GM23248 (cell line): ENCODE measurements around the gene MACROD2. TPM values are rescaled to one million over a fixed set of nuclear protein-coding genes. Genes with fewer than 3 reads are reported as not detected.

Experiments
- DNase-seq: peaks from one replicate; pipeline ENCODE4 v3.0.0-alpha.2; 2015
- H2AFZ ChIP-seq: fragments of 200-600 bp; sonication (generic); 2 replicates; pipeline ENCODE4 v1.6.1; 2016; ENCODE audit warnings: antibody characterized with exemption
- H3F3A ChIP-seq: fragments of 200-600 bp; sonication (generic); 2 replicates; pipeline ENCODE4 v1.6.1; 2016; ENCODE audit warnings: mild to moderate bottlenecking, antibody characterized with exemption, mixed run types; ENCODE audit not compliant: insufficient read depth
- H3K27ac ChIP-seq: fragments of 200-600 bp; sonication (generic); 2 replicates; pipeline ENCODE4 v1.5.1; 2016; ENCODE audit warnings: mild to moderate bottlenecking
- H3K27me3 ChIP-seq: fragments of 200-600 bp; sonication (generic); replicated peaks from 2 replicates; pipeline ENCODE4 v1.6.1; 2016; ENCODE audit warnings: mild to moderate bottlenecking; ENCODE audit not compliant: insufficient read depth
- H3K36me3 ChIP-seq: fragments of 200-600 bp; sonication (generic); 2 replicates; pipeline ENCODE4 v1.6.1; 2016; ENCODE audit warnings: low read depth, mild to moderate bottlenecking
- H3K4me1 ChIP-seq: fragments of 200-600 bp; sonication (generic); 2 replicates; pipeline ENCODE4 v1.6.1; 2016; ENCODE audit warnings: mild to moderate bottlenecking; ENCODE audit not compliant: insufficient read depth
- H3K4me2 ChIP-seq: fragments of 200-600 bp; sonication (generic); one replicate; pipeline ENCODE4 v1.6.1; 2016; ENCODE audit warnings: mild to moderate bottlenecking; ENCODE audit not compliant: unreplicated experiment
- H3K4me3 ChIP-seq: fragments of 200-600 bp; sonication (generic); 2 replicates; pipeline ENCODE4 v1.5.1; 2016; ENCODE audit warnings: mild to moderate bottlenecking
- H3K79me2 ChIP-seq: fragments of 200-600 bp; sonication (generic); 2 replicates; pipeline ENCODE4 v1.6.1; 2016; ENCODE audit warnings: mild to moderate bottlenecking; ENCODE audit not compliant: insufficient read depth
- H3K9ac ChIP-seq: fragments of 200-600 bp; sonication (generic); 2 replicates; pipeline ENCODE4 v1.6.1; 2016; ENCODE audit warnings: mild to moderate bottlenecking
- H3K9me2 ChIP-seq: fragments of 200-600 bp; sonication (generic); 2 replicates; pipeline ENCODE4 v1.6.1; 2016; ENCODE audit warnings: mixed run types, mild to moderate bottlenecking, moderate library complexity; ENCODE audit not compliant: insufficient read depth
- H3K9me3 ChIP-seq: fragments of 200-600 bp; sonication (generic); one replicate; pipeline ENCODE4 v1.6.1; 2017; ENCODE audit warnings: low read depth
- H4K20me1 ChIP-seq: fragments of 200-600 bp; sonication (generic); 2 replicates; pipeline ENCODE4 v1.6.0; 2016; ENCODE audit not compliant: insufficient read depth
- EZH2 ChIP-seq: fragments of 200-600 bp; sonication (generic); IDR thresholded peaks from 2 replicates; pipeline ENCODE4 v1.6.1; 2018; ENCODE audit warnings: antibody characterized with exemption, mild to moderate bottlenecking; ENCODE audit not compliant: insufficient read depth, poor library complexity, severe bottlenecking
- EZH2phosphoT487 ChIP-seq: fragments of 200-600 bp; sonication (generic); IDR thresholded peaks from 2 replicates; pipeline ENCODE4 v1.6.1; 2018; ENCODE audit warnings: antibody characterized with exemption, moderate library complexity, mild to moderate bottlenecking, low read depth; ENCODE audit not compliant: insufficient read depth
- WGBS, 2 experiments: methylation state at CpG; one replicate each; pipeline ENCODE4 v1.1.6; 2015 to 2017; ENCODE audit warnings: low lambda C conversion rate in 2 of 2, low coverage in 1 of 2; ENCODE audit errors: missing lambda C conversion rate in 2 of 2; 5-methylcytosine and 5-hydroxymethylcytosine counted together
- in situ Hi-C: fragments of 300-500 bp; cut with MboI; formaldehyde crosslinking; loops from 2 replicates; pipeline ENCODE4 v1.15.0; 2020
- polyA plus RNA-seq: library from polyadenylated mRNA; unstranded; fragments of >200 nt; fragmentation: Nextera tagmentation; extraction: Ambion mirVana; gene quantifications from 2 replicates; pipeline ENCODE4 v1.2.1, GENCODE V29; 2016
- total RNA-seq: library from RNA; depleted of rRNA; stranded (reverse); fragments of >200 nt; shearing (Covaris generic); gene quantifications from 2 replicates; pipeline ENCODE4 v1.2.3, GENCODE V29; 2014

Gene MACROD2
- total and polyA plus RNA-seq, 2 experiments from 2014 or later = 1.1 to 3.1 TPM

DNA sequence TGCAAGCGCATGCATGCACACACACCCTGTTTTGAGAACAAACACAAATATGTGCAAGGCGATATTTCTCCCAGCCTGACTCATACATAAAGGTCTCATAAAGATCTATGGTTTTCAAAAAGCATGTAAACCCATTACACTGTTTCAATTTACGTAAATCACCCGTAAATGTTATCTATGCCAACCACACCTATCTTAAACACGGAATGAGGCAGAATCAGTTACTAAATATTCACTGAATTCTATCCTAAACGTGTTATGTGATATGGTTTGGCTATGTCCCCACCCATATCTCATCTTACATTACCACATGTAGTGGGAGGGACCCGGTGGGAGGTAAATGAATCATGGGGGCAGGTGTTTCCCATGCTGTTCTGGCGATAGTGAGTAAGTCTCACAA is 1956.3 kb downstream of the MACROD2 start:
- H3K27ac ChIP-seq = no peak overlapping the region
- H4K20me1 ChIP-seq = no peaks in the 10 kb centered on the region
- in situ Hi-C loops = no loop called here
- no peak for TF ChIP-seq EZH2phosphoT487
- no peak for DNase-seq
- H3K9ac ChIP-seq = no peak overlapping the region
- no peaks in the 10 kb centered on the region for H3F3A ChIP-seq
- H2AFZ ChIP-seq = no peak overlapping the region
- H3K9me2 ChIP-seq = no peaks in the 10 kb centered on the region
- H3K36me3 ChIP-seq = no peaks in the 10 kb centered on the region
- H3K4me2 ChIP-seq = no peak overlapping the region
- H3K4me3 ChIP-seq = no peak overlapping the region
- no peaks in the 10 kb centered on the region for H3K79me2 ChIP-seq
- 48 to 50% methylated on average over 8 of the region's 8 CpGs for WGBS, 2 experiments
- H3K4me1 ChIP-seq = no peaks in the 10 kb centered on the region
- no peaks in the 10 kb centered on the region for H3K27me3 ChIP-seq
- H3K9me3 ChIP-seq = no peaks in the 10 kb centered on the region

DNA sequence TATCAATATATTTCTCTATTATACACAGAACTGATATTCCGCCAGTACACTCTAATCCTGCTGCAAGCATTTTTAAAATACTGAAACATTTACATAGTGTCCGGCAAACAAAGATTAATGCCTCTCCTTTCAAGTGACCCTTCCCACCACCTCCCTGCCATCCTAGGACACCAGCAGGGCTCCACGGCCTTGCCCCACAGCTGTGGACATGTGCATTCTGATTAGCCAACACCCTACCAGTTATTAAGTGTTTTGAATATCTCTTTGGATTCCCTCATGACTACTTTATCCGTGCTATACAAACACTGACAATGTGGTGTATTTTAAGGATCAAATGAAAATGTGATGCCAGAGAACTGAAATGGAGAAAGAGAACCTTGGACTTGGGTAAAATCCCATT is 1962.8 kb downstream of the MACROD2 start:
- H3F3A ChIP-seq = no peaks in the 10 kb centered on the region
- H2AFZ ChIP-seq = no peak overlapping the region
- no peaks in the 10 kb centered on the region for H3K27me3 ChIP-seq
- TF ChIP-seq EZH2phosphoT487 (no peak), EZH2 (no peak)
- H3K9ac ChIP-seq = no peak overlapping the region
- no peak overlapping the region for H3K4me3 ChIP-seq
- no peaks in the 10 kb centered on the region for H3K36me3 ChIP-seq
- in situ Hi-C loops = no loop called here
- H3K4me1 ChIP-seq = no peaks in the 10 kb centered on the region
- no peaks in the 10 kb centered on the region for H3K9me3 ChIP-seq
- H3K9me2 ChIP-seq = no peaks in the 10 kb centered on the region
- no peak overlapping the region for H3K27ac ChIP-seq
- H3K4me2 ChIP-seq = no peak overlapping the region
- DNase-seq = no peak
- H3K79me2 ChIP-seq = no peaks in the 10 kb centered on the region
- no peaks in the 10 kb centered on the region for H4K20me1 ChIP-seq
- WGBS, 2 experiments = 41 to 47% methylated on average over 4 of the region's 4 CpGs

DNA sequence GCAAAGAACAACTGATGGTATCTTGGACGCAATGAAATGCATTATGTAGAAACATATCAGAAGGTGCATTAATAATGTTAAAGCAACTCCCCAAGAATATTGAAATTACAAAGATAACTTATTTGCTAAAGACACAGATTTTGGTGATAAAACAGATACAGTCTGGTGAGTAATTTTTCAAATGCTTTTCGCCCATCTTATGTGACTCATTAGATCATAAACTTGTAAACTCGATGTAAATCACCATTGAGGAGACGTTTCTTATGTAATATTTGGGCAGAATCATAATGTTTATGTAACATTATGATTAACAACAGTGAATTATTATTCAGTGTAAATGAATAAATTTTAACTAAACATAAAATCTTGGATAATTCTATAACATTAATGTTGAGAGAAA is 1969.8 kb downstream of the MACROD2 start:
- no peaks in the 10 kb centered on the region for H4K20me1 ChIP-seq
- TF ChIP-seq EZH2phosphoT487 (no peak), EZH2 (no peak)
- 24 to 30% methylated on average over 4 of the region's 4 CpGs for WGBS, 2 experiments

DNA sequence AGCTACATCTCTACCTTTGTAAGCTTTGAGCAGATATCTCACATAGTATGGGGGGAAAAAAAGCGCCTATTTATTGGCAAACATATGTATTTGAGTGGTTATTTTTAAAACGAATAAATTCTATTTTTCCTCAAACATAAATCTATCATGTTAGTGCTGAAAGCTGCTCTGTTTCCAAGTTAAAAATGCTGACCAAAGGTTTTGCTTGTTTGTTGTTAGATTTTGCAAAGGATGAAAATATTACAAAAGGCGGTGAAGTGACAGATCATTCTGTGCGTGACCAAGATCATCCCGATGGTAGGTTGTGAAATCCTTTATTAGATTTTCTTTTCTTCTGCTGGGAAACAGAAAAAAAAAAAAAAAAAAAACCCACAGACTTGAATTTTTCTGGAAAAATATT is 1972.0 kb downstream of the MACROD2 start:
- H3K36me3 ChIP-seq = no peaks in the 10 kb centered on the region
- 10 to 14% methylated on average over 5 of the region's 5 CpGs for WGBS, 2 experiments
- no peak overlapping the region for H3K4me2 ChIP-seq
- H3K27me3 ChIP-seq = no peaks in the 10 kb centered on the region
- in situ Hi-C loops = no loop called here
- DNase-seq = no peak
- H4K20me1 ChIP-seq = no peaks in the 10 kb centered on the region
- H3K79me2 ChIP-seq = no peaks in the 10 kb centered on the region
- H3K27ac ChIP-seq = no peak overlapping the region
- no peak overlapping the region for H2AFZ ChIP-seq
- no peaks in the 10 kb centered on the region for H3K9me2 ChIP-seq
- no peak overlapping the region for H3K9ac ChIP-seq
- H3K4me3 ChIP-seq = no peak overlapping the region
- no peaks in the 10 kb centered on the region for H3K9me3 ChIP-seq
- H3K4me1 ChIP-seq = no peaks in the 10 kb centered on the region
- H3F3A ChIP-seq = no peaks in the 10 kb centered on the region
- TF ChIP-seq EZH2phosphoT487 = no peak

More for the DNA sequence above, 1969.8 kb downstream of the MACROD2 start:
- Histone ChIP-seq H3K36me3 (no peaks in the 10 kb centered on the region), H3K4me2 (no peak overlapping the region), H3K9me3 (no peaks in the 10 kb centered on the region), H3K27me3 (no peaks in the 10 kb centered on the region), H3F3A (no peaks in the 10 kb centered on the region), H2AFZ (no peak overlapping the region), H3K4me3 (no peak overlapping the region), H3K9me2 (no peaks in the 10 kb centered on the region), H3K79me2 (no peaks in the 10 kb centered on the region), H3K4me1 (no peaks in the 10 kb centered on the region), H3K9ac (no peak overlapping the region), H3K27ac (no peak overlapping the region)
- DNase-seq = no peak
- in situ Hi-C loops = no loop called here

DNA sequence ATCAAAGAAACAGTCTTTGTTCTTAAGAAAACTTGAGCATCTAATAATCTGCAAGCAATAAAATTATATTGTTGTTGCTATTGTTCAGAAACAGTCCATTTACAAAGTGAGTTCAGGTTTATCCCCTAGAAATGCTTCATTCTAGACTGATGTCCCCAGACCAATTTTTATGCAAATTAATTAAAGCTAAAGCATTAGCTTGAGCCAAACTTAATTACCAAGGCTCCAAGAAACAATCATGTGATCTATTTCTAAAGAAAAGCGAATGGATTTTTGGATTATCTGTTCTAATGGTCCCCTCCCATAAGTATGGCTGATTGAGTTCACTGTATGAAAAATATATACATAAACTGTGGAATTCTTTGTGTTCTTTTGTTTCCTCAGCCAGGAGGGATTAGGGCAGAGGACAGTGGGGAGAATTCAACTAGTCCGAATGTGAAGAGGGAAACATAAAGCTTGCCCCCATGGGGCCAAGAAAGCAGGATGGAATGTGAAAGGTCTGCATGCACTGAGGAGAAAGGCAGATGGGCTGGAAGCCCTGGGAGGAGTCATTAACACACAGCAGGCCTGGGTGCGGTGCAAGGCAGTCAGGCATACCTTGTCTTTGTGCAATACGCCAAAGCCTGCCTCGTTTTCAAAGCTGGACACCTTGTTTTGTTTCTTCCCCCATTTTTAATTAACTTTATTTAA is 1980.9 kb downstream of the MACROD2 start:
- Histone ChIP-seq H3K27ac (no peak overlapping the region), H3K9ac (no peak overlapping the region), H3K4me3 (no peak overlapping the region), H3K79me2 (no peaks in the 10 kb centered on the region), H3K9me2 (no peaks in the 10 kb centered on the region), H3K36me3 (no peaks in the 10 kb centered on the region), H3K4me1 (no peaks in the 10 kb centered on the region), H3K9me3 (no peaks in the 10 kb centered on the region), H4K20me1 (no peaks in the 10 kb centered on the region), H3K4me2 (no peak overlapping the region), H2AFZ (no peak overlapping the region), H3K27me3 (no peaks in the 10 kb centered on the region), H3F3A (no peaks in the 10 kb centered on the region)
- no peak for DNase-seq
- TF ChIP-seq EZH2phosphoT487 (no peak), EZH2 (no peak)
- 41 to 45% methylated on average over 5 of the region's 5 CpGs for WGBS, 2 experiments
- in situ Hi-C loops = no loop called here
